ENCODE measurements around the gene OPALIN.
A peak's percentile ranks its signal among the peaks of the same experiment; 100 is the strongest.

Gene OPALIN

DNA sequence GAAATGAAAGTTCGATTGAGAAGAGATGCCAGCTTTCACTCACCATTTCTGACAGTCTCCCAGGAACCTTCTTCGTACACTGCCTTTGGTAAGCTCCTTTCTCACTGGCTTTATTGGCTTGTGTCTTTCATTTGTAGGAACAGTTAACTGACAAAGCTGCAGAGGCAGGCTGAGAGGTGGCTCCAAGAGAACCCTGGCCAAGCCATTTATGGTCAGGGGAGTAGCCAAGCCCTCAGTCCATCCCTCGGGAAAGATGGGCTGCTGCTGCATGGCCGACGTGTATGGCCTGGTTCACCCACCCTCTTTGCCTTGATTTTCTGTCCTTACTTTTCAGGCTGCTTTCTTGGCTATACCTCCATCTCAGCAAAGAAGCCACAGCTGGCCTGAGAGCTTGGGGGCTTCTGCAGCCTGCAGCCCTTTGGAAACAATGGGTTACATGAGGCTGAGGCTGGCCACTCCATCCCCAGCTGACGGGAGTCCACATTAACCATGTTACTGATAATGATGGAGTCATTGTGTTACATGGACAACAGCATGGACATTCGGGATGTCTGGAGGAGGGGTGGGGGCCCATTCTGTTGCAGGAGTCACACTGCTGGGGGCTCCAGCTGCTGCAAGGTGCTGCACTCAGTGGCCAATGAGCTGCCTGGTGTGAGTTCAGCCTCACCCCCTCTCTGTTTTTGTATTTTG, at the start of gene OPALIN:
Gene OPALIN (minus strand): TSS at position 152 of the 690 bp plus-strand sequence. CDS start 106 bp downstream, at position 46.
- DNase-seq (ENCODE audit: low read depth, low spot score): no peak

GRCh38 chr10:96408201-96408600, 49.4 kb upstream of the OPALIN start:
- no peak for DNase-seq (ENCODE audit: low read depth, low spot score)

DNA sequence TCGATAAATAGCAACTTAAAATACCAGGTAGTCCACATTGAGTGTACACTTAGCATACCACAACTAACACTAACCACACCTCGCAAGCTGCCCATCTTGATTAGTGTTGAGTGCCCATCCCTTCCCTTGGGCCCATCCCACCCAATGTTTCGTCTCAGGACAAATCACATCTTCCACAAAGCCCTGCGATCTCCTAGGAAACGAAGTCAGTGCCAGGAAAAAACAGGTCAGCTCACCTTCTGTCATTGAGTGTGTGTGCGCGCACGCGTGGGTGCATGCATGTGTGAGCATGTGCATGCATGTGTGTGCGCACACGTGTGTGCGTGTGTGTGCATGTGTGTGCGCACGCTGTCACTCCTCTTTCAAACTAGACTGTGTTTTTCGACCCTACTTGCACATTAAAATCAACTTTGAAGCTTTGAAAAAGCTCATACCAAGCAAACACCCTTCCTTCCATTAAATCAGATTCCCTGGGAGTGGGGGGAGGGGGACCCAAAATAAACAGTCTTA, 48.8 kb upstream of the OPALIN start:
- DNase-seq (ENCODE audit: low read depth, low spot score): no peak

DNA sequence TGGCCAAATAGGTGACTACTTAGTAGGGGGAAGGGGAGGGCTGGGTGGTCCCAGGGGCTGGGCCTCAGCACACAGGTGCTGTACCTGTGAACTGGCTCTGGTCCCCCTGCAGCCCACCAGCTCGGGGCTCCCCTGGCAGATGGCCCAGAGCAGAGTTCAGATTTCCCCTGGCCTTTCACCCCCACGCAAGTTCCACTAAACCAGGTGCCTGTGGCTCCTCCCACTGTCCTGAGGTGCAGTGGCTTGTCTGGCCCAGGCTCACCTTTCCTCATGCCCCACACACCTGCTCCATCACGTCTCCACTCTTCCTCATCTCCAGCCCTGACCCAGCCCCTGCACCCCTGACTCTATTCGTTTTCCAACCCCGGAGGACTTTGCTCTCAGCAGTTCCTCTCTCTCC, 47.3 kb upstream of the OPALIN start:
- no peak for DNase-seq (ENCODE audit: low read depth, low spot score)

GRCh38 chr10:96402417-96403305, 43.9 kb upstream of the OPALIN start:
- DNase-seq (ENCODE audit: low read depth, low spot score): no peak

DNA sequence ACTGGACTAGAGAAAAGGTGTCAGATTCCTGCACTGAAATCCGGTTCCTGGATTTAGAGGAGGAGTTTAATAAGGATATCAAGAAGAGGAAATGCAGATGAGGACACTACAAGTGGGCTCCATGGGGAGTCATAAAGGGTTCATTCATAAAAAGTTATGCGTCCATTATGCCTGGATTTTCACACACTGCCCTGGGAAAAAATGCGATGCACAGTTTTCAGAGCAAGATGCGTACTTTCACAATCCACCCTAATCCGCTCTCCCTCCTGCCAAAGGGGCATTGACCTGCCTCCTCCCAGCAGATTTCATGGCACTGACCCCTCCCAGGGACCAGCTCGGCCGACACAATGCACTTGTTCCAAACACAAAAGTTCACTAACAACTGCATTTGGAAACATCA, 42.2 kb upstream of the OPALIN start:
- no peak for DNase-seq (ENCODE audit: low read depth, low spot score)

GRCh38 chr10:96400465-96400864, 41.7 kb upstream of the OPALIN start:
- no peak for DNase-seq (ENCODE audit: low read depth, low spot score)

DNA sequence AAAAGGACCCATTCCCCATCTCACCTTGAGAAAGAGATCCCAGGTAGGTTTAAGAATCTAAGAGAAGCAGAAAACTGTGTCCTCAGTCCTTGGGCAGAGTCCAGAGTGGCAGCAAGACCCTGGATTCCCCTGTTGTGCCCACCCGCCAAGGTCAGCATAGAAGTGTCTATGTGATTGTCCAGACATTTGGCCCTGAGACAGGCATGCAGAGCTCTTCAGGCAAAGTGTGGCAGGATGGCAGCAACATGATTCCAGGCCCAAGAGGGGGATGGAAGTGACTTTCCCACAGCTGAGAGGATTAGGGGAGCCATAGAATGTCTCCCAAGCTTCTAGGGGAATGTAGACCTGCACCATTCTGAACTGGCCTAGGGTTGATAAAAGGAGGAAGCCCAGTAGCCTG, 39.1 kb upstream of the OPALIN start:
- DNase-seq (ENCODE audit: low read depth, low spot score): no peak

DNA sequence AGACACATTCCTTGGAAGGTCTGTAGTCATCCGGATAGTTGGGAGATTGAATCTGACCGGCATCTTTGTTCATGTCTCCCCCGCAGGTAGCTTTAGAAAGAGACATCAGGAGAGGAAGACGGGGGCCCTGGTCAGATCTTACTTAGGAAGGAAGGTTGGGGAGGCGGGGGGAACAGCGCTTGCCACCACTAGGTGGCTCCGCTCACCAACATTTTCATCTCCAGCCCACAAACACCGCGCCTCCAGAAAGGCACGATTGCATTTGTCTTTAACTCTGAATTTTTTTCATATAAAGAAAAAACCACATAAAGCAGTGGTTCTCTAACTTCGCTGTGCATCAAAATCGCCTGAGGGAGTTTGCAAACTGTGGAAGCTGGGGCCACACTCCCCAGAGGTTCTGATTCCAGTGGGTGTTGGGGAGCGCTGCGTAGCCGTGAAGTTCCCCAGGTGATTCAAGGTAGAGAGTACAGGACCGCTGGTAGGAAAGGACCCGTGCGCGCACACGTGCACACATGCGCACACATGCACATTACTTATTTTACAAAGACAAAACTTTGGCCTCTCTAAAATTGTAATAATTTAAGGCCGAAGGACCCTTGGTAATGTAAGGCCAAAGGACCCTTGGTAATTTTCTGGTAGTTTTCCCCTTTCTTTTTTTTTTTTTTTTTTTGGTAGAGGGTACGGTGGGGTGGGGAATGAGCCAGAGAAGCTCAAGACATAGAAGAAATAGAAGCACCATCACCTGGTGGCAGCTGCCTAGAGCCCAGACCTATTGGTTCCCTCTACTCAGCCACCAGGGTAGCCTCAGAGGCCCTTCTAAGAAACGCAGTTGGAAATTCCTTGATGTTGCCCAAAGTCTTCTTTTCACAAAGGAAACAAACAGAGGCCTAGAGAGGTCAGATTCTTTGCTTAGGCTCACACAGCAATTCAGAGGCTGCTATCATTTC, 37.4 kb upstream of the OPALIN start:
- peak; percentile 26 for DNase-seq (ENCODE audit: low read depth, low spot score)

GRCh38 chr10:96390460-96390864, 31.7 kb upstream of the OPALIN start:
- no peak for DNase-seq (ENCODE audit: low read depth, low spot score)

- no peak for DNase-seq (ENCODE audit: low read depth, low spot score)
These were observed 31.0 kb upstream of the OPALIN start for GRCh38 chr10:96389785-96390184.

GRCh38 chr10:96387601-96388000, 28.8 kb upstream of the OPALIN start:
- DNase-seq (ENCODE audit: low read depth, low spot score): no peak

GRCh38 chr10:96387161-96387560, 28.4 kb upstream of the OPALIN start:
- DNase-seq (ENCODE audit: low read depth, low spot score): no peak

DNA sequence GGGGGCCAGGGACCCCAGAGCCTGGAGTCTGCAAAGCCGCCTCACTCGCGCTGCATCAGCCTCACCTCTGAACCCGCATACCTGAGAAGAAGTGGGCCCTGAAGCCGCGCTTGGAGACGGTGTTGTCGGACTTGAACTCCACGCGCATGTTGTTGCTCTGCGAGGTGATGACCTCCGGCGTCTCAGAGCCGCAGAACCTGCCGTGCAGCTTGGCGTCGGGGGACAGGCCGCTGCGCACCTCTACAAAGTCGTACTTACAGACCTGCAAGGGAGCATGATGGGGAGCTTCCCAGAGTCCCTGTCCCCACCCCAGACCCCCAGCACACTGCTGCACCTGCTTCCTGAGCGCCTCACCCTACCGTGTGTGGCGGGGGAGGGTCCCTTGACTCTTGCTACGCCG, 25.7 kb upstream of the OPALIN start:
- DNase-seq (ENCODE audit: low read depth, low spot score): no peak

DNA sequence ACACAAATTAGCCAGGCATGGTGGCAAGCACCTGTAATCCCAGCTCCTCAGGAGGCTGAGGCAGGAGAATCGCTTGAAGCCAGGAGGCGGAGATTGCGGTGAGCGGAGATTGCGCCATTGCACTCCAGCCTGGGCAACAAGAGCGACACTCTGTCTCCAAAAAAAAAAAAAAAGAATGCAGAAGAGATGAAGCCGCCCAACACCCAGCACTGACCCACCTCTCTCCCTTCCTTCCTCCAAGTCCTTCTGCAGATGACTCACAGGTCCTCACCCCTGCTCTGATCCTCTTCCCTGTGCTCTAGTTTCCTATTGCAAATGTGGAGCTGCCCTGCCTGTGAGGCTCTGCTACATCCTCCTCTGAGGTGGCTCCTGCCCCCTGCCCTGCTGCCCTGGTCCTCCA, 22.0 kb upstream of the OPALIN start:
- no peak for DNase-seq (ENCODE audit: low read depth, low spot score)

GRCh38 chr10:96379758-96380157, 21.0 kb upstream of the OPALIN start:
- no peak for DNase-seq (ENCODE audit: low read depth, low spot score)

- no peak for DNase-seq (ENCODE audit: low read depth, low spot score)
These were observed 19.9 kb upstream of the OPALIN start for GRCh38 chr10:96378741-96379140.

DNA sequence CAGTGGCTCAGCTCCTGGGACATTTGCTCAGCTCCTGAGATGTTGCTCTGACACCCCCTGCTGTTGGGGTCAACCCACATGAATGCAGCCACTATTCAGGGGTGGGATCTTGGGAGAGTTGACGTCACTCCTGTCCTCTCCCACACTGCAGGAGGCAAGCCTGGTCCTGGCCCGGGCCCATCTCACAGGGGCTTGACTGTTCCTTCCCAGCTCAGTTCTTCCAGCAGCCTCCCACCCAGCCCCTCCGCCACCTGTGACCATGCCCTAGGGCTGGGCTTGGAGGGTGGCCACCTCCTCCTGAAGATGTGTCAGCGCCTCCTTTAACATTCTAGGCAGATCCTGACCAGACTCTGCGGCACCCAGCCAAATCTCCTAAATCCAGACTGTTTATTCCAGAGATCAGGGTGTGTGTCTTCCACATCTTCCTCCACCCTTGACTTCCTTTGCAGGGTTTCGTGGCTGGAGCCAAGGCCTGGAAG, 19.1 kb upstream of the OPALIN start:
- no peak for DNase-seq (ENCODE audit: low read depth, low spot score)

DNA sequence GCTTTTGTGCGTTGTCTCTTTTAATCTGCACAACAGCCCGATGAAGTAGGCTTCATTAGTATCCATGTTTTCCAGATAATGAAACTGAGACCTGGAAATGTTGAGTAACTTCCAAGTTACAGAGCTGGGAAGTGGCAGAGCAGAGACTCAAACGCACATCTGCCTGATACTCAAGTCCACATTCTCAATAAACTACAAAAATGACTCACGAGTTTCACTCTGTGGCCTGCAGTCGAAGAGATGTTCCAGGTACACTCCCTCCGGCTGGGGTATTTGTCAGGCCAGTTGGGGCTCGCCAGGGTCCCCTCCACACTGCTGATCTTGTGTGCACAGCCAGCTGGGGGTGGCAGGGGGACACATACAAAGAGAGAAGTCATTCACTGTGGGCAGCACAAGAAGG, 17.7 kb upstream of the OPALIN start:
- DNase-seq (ENCODE audit: low read depth, low spot score): no peak

GRCh38 chr10:96374985-96375830, 16.4 kb upstream of the OPALIN start:
- peak; percentile 52 for DNase-seq (ENCODE audit: low read depth, low spot score)

- DNase-seq (ENCODE audit: low read depth, low spot score): no peak
These were observed 15.8 kb upstream of the OPALIN start for GRCh38 chr10:96374639-96374984.

Measured in activated naive CD8-positive, alpha-beta T cell treated with anti-CD3 and anti-CD28 coated beads, Interleukin-2, amount 50 U/mL, for 16 hours (primary cell).